Bronchial epithelial cell (primary cell): Measurements from ENCODE around the gene MRPL41. TPM values are rescaled to one million over a fixed set of nuclear protein-coding genes. Genes with fewer than 3 reads are reported as not detected.

Experiments used
- DNase-seq: peaks from one replicate; pipeline ENCODE4 v3.0.0-alpha.2; 2010; ENCODE audit warnings: low read depth
- FAIRE-seq: peaks from 2 replicates; lab custom pipeline; 2011; peaks lifted over from hg19 to GRCh38; lab: Jason Lieb, UNC
- H3K27me3 ChIP-seq: 2 replicates; pipeline ENCODE4 v1.5.1; 2011; ENCODE audit warnings: low read length; ENCODE audit not compliant: control insufficient read depth, insufficient read depth
- H3K36me3 ChIP-seq: 2 replicates; pipeline ENCODE4 v1.5.1; 2011; ENCODE audit warnings: low read length; ENCODE audit not compliant: control insufficient read depth, insufficient read depth
- H3K4me3 ChIP-seq: 2 replicates; pipeline ENCODE4 v1.5.1; 2011; ENCODE audit warnings: mild to moderate bottlenecking, low read depth, low read length, control low read depth
- CTCF ChIP-seq: IDR thresholded peaks from 2 replicates; pipeline ENCODE4 v1.5.1; 2011; ENCODE audit warnings: mild to moderate bottlenecking, moderate library complexity, low read length, control low read depth, inconsistent platforms; ENCODE audit not compliant: insufficient read depth, severe bottlenecking
- total RNA-seq: library from RNA; depleted of rRNA; stranded (reverse); fragments of >200 nt; gene quantifications from 2 replicates; pipeline ENCODE4 v1.2.1, GENCODE V29; 2014

MRPL41 gene
- total RNA-seq, 1 donor from 2014 or later, result 64.2 TPM

GRCh38 chr9:137586854-137587253, 35.2 kb downstream of the MRPL41 start:
- Histone ChIP-seq H3K27me3 (no peaks in the 10 kb centered on the region), H3K4me3 (no peak overlapping the region), H3K36me3 (peaks cover 28% of the 10 kb centered on the region)
- no peak for TF ChIP-seq CTCF
- FAIRE-seq, result no peak
- no peak for DNase-seq

GRCh38 chr9:137588311-137588710, 36.6 kb downstream of the MRPL41 start:
- no peak for DNase-seq
- Histone ChIP-seq H3K4me3 (no peak overlapping the region), H3K36me3 (peaks cover 24% of the 10 kb centered on the region), H3K27me3 (no peaks in the 10 kb centered on the region)
- peak; percentile 91 for FAIRE-seq
- TF ChIP-seq CTCF, result no peak

GRCh38 chr9:137588891-137589290, 37.2 kb downstream of the MRPL41 start:
- H3K27me3 ChIP-seq, result no peaks in the 10 kb centered on the region
- no peak overlapping the region for H3K4me3 ChIP-seq
- peaks cover 24% of the 10 kb centered on the region for H3K36me3 ChIP-seq
- DNase-seq (no peak), FAIRE-seq (no peak)
- no peak for TF ChIP-seq CTCF

GRCh38 chr9:137589441-137590122, 37.9 kb downstream of the MRPL41 start:
- TF ChIP-seq CTCF, result no peak
- H3K27me3 ChIP-seq, result no peaks in the 10 kb centered on the region
- no peak for DNase-seq
- FAIRE-seq, result no peak
- peak overlapping the region; percentile 65 for H3K4me3 ChIP-seq
- H3K36me3 ChIP-seq, result peaks cover 22% of the 10 kb centered on the region

GRCh38 chr9:137590123-137590468, 38.4 kb downstream of the MRPL41 start:
- DNase-seq (no peak), FAIRE-seq (no peak)
- Histone ChIP-seq H3K36me3 (peaks cover 22% of the 10 kb centered on the region), H3K4me3 (peak overlapping the region; percentile 65), H3K27me3 (no peaks in the 10 kb centered on the region)
- TF ChIP-seq CTCF, result no peak
